Psoas muscle (tissue), 8 donors: ENCODE results near the gene NEK10. TPM values are rescaled to one million over a fixed set of nuclear protein-coding genes. Genes with fewer than 3 reads are reported as not detected.
"Not testable (repeated sequence)": the region's sequence is repeated elsewhere in the genome, so short reads cannot be mapped to it uniquely, and the experiment has no call there.

Source experiments
- ATAC-seq, 4 donors: fragments of 200-7000 bp; cut with Tn5 transposase; one replicate each; pipeline ENCODE4 v1.9.1; 2020; ENCODE audit warnings: moderate library complexity in 3 of 4, mild to moderate bottlenecking in 2 of 4
- DNase-seq, 2 donors: peaks; one replicate each; pipeline ENCODE4 v3.0.0-alpha.2; 2020
- H3K27ac ChIP-seq: fragments of 200-600 bp; one replicate; pipeline ENCODE4 v1.8.0; 2022
- H3K27me3 ChIP-seq, 3 donors: fragments of 200-600 bp in 1 of 3; one replicate each; pipeline versions ENCODE4 v1.6.1 to v1.8.0; 2013 to 2022; ENCODE audit warnings: low read length in 2 of 3, mild to moderate bottlenecking in 2 of 3, moderate library complexity in 1 of 3; ENCODE audit not compliant: insufficient read depth in 3 of 3
- H3K36me3 ChIP-seq, 2 donors: fragments of 200-600 bp in 1 of 2; one replicate each; pipeline versions ENCODE4 v1.6.1 to v1.8.0; 2013 to 2022; ENCODE audit warnings: low read depth in 1 of 2, mild to moderate bottlenecking in 1 of 2, moderate library complexity in 1 of 2; ENCODE audit not compliant: insufficient read depth in 1 of 2
- H3K4me1 ChIP-seq: fragments of 200-600 bp; one replicate; pipeline ENCODE4 v1.8.0; 2022
- H3K4me3 ChIP-seq: fragments of 200-600 bp; one replicate; pipeline ENCODE4 v1.8.0; 2022; ENCODE audit warnings: mild to moderate bottlenecking
- H3K9me3 ChIP-seq: fragments of 200-600 bp; one replicate; pipeline ENCODE4 v1.8.0; 2022
- CTCF ChIP-seq: fragments of 200-600 bp; IDR thresholded peaks from one replicate; pipeline ENCODE4 v1.8.0; 2022; ENCODE audit warnings: antibody characterized with exemption
- WGBS, 3 donors: extraction: QIAGEN DNeasy Blood & Tissue Kit; methylation state at CpG; one replicate each; pipeline versions ENCODE4 v1.1.6 to v1.1.7; 2013; 5-methylcytosine and 5-hydroxymethylcytosine counted together
- intact Hi-C, 2 donors: fragments of 100-400 bp; cut with DNase I; formaldehyde crosslinking; loops; one replicate each; pipeline versions ENCODE4 v1.11.0 to v1.14.2; 2022
- polyA plus RNA-seq, 3 donors: library from polyadenylated mRNA; stranded (reverse); fragments of 200-250 nt; gene quantifications; one replicate each; pipeline ENCODE4 v1.2.3, GENCODE V29; 2013
- total RNA-seq, 4 donors: library from RNA; stranded (reverse); fragmentation: NEBNext Ultra II Directional in 2 of 4; extraction: Animal tissue kit (Norgen Biotek cat#: 25700) in 2 of 4; gene quantifications; one replicate each; pipeline versions ENCODE4 v1.2.1 to v1.2.4, GENCODE V29; 2021 to 2023
- donor health status: healthy with polysubstance abuse.
- donor health status: DM: no; HTN: no; CAD: no; lungs with moderate emphysema.
- donor health status: Bipolar disorder and iron deficiency.
- donor health status: healthy.
- donor health status: DM: yes; HTN: yes; CAD: no.
- donor health status: DM: no; HTN: no; CAD: no.
- donor health status: DM: no; HTN: no; CAD: no.
- donor health status: DM: yes; HTN: yes; CAD: no.

The NEK10 gene
- total and polyA plus RNA-seq, 7 donors, result 0.44 to 16.6 (median 5.0) TPM

DNA sequence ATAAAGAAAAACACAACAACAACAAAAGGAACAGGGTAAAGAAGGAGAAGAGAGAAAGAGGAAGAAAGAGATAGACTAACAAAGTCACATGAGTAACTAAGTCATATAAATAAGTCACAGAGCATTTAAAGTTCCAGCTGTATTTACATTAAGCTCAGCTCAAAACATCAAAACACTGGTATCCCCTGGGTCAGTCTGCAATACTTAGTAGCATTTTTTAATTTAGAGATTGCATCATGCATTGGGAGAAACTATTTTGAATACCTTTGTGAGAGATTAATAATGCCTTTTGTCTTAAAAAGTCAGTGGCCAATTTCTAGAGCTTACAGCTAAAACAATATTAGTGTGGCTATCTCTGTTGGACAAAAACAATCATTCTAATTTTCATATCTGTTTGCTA, 78.4 kb downstream of the NEK10 start:
- no peaks in the 10 kb centered on the region for H3K27me3 ChIP-seq
- no peak overlapping the region for H3K4me3 ChIP-seq
- H3K27ac ChIP-seq, result no peak overlapping the region
- H3K9me3 ChIP-seq, result no peaks in the 10 kb centered on the region
- H3K36me3 ChIP-seq, result peaks cover 0 to 31% of the 10 kb centered on the region in 2 donors
- no peak for TF ChIP-seq CTCF
- ATAC-seq (no peak), DNase-seq (no peak)
- H3K4me1 ChIP-seq, result no peaks in the 10 kb centered on the region
- intact Hi-C loops, result no loop called here

DNA sequence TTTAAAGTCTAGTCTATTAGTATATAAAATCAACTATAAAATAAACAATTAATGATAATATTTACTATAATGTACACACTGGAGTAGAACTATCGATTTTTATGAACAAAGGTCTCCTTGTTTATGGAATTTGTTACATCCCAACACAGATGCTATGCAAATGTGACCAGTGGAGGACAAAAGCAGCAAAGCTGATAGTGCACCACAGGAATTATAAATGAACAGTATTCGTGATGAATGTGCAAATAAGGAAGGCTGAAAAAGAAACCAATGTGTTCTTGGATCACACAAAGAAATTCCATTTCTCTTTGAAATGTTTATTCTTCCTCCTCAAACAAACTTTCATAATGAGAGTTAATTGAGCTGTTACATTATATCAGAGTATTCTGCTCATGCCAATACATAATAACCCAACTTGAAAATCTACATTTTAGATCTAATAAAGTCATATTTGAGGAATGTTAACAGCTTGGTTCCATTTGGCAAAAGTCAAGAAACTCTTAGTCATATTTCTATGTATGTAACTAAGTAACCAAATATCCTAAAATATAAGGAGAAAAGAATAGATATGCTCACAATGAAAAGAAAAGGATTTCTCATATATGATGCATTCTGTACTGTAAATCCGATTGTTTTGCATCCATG, 79.3 kb downstream of the NEK10 start:
- H3K27me3 ChIP-seq, result no peaks in the 10 kb centered on the region
- H3K4me3 ChIP-seq, result no peak overlapping the region
- intact Hi-C loops, result no loop called here
- H3K27ac ChIP-seq, result no peak overlapping the region
- ATAC-seq (no peak), DNase-seq (no peak)
- TF ChIP-seq CTCF, result no peak
- no peaks in the 10 kb centered on the region for H3K9me3 ChIP-seq
- H3K4me1 ChIP-seq, result no peaks in the 10 kb centered on the region
- WGBS, 3 donors, result 77 to 80% (median 77%) methylated on average over 3 of the region's 3 CpGs
- peaks cover 0 to 31% of the 10 kb centered on the region in 2 donors for H3K36me3 ChIP-seq

GRCh38 chr3:27287052-27287451, 82.1 kb downstream of the NEK10 start:
- DNase-seq, result no peak
- no peaks in the 10 kb centered on the region for H3K27me3 ChIP-seq
- H3K4me3 ChIP-seq, result no peak overlapping the region
- TF ChIP-seq CTCF, result no peak
- 93 to 99% (median 96%) methylated on average over 2 of the region's 2 CpGs for WGBS, 3 donors
- H3K4me1 ChIP-seq, result no peaks in the 10 kb centered on the region
- no peak overlapping the region for H3K27ac ChIP-seq
- peaks cover 0 to 38% of the 10 kb centered on the region in 2 donors for H3K36me3 ChIP-seq
- ATAC-seq, result no peak
- no peaks in the 10 kb centered on the region for H3K9me3 ChIP-seq
- intact Hi-C loops, result no loop called here

GRCh38 chr3:27286467-27286866, 82.7 kb downstream of the NEK10 start:
- H3K9me3 ChIP-seq, H3K4me1 ChIP-seq, ATAC-seq, intact Hi-C loops, DNase-seq, H3K27me3 ChIP-seq, H3K4me3 ChIP-seq, H3K27ac ChIP-seq: not testable (repeated sequence)
- 93 to 94% (median 93%) methylated on average over 8 to 10 of the region's 10 CpGs for WGBS, 3 donors
- H3K36me3 ChIP-seq, result peaks cover 0 to 38% of the 10 kb centered on the region in 2 donors

GRCh38 chr3:27285668-27286067, 83.5 kb downstream of the NEK10 start:
- H3K4me3 ChIP-seq, result no peak overlapping the region
- DNase-seq (no peak), ATAC-seq (no peak)
- H3K27ac ChIP-seq, result no peak overlapping the region
- H3K36me3 ChIP-seq, result peaks cover 0 to 30% of the 10 kb centered on the region in 2 donors
- H3K27me3 ChIP-seq, result no peaks in the 10 kb centered on the region
- H3K4me1 ChIP-seq, result no peaks in the 10 kb centered on the region
- TF ChIP-seq CTCF, result no peak
- H3K9me3 ChIP-seq, result no peaks in the 10 kb centered on the region
- intact Hi-C loops, result no loop called here
